Upper lobe of right lung (tissue), 1 donor: ENCODE measurements around the gene UBASH3B. TPM values are rescaled to one million over a fixed set of nuclear protein-coding genes. Genes with fewer than 3 reads are reported as not detected.

ENCODE experiments used
- ATAC-seq: fragments of 200-7000 bp; cut with Tn5 transposase; one replicate; pipeline ENCODE4 v1.9.1; 2020; ENCODE audit warnings: mild to moderate bottlenecking, moderate library complexity
- DNase-seq: peaks from one replicate; pipeline ENCODE4 v3.0.0-alpha.2; 2020
- H3K27ac ChIP-seq: fragments of 200-600 bp; one replicate; pipeline ENCODE4 v1.8.0; 2022
- H3K27me3 ChIP-seq: fragments of 200-600 bp; one replicate; pipeline ENCODE4 v1.8.0; 2022; ENCODE audit warnings: mild to moderate bottlenecking
- H3K36me3 ChIP-seq: fragments of 200-600 bp; one replicate; pipeline ENCODE4 v1.8.0; 2022
- H3K4me1 ChIP-seq: fragments of 200-600 bp; one replicate; pipeline ENCODE4 v1.8.0; 2022
- H3K4me3 ChIP-seq: fragments of 200-600 bp; one replicate; pipeline ENCODE4 v1.8.0; 2022; ENCODE audit warnings: mild to moderate bottlenecking
- H3K9me3 ChIP-seq: fragments of 200-600 bp; one replicate; pipeline ENCODE4 v1.8.0; 2022
- intact Hi-C: fragments of 100-400 bp; cut with DNase I; formaldehyde crosslinking; loops from one replicate; pipeline ENCODE4 v1.11.0; 2022
- total RNA-seq: library from RNA; stranded (reverse); fragmentation: NEBNext Ultra II Directional; extraction: Animal tissue kit (Norgen Biotek cat#: 25700); gene quantifications from one replicate; pipeline ENCODE4 v1.2.1, GENCODE V29; 2021
- TF ChIP-seq, protein P1 (sequence below): fragments of 200-600 bp; IDR thresholded peaks from one replicate; pipeline ENCODE4 v1.8.0; 2022; ENCODE audit warnings: antibody characterized with exemption
- donor health status: DM: no; HTN: yes; CAD: no; lungs with severe emphysema.

UBASH3B gene
- total RNA-seq, 1 donor from 2014 or later, result 42.2 TPM

DNA sequence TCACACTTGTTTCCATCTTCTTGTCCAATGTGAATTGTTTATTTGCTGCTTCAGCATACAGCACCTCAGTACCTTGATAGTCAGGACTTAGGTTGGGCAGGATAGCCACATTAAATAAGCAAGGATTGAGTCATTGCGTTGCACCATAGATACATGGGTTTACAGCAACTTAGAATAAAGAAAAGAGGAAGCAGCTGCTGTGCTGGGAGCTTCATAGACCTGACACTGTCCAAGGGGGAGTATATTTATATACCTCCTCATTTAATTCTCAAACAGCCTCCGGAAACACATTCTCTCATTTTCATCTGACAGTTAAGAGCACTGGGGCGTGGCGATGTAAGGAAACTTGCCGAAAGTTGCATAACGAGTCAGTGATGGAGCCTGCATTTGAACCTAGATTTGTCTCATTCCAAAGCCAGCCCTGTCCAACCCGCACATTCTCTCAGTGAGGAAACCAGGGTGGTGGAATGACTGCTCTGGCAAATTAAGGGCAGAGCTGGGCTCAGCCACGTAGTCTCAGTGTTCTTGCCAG is 42.2 kb downstream of the UBASH3B start:
- H3K27ac ChIP-seq, result no peak overlapping the region
- intact Hi-C loops, result no loop called here
- H3K9me3 ChIP-seq, result no peaks in the 10 kb centered on the region
- ATAC-seq, result peak; percentile 87
- H3K4me3 ChIP-seq, result no peak overlapping the region
- DNase-seq, result no peak
- TF ChIP-seq, protein P1, sequence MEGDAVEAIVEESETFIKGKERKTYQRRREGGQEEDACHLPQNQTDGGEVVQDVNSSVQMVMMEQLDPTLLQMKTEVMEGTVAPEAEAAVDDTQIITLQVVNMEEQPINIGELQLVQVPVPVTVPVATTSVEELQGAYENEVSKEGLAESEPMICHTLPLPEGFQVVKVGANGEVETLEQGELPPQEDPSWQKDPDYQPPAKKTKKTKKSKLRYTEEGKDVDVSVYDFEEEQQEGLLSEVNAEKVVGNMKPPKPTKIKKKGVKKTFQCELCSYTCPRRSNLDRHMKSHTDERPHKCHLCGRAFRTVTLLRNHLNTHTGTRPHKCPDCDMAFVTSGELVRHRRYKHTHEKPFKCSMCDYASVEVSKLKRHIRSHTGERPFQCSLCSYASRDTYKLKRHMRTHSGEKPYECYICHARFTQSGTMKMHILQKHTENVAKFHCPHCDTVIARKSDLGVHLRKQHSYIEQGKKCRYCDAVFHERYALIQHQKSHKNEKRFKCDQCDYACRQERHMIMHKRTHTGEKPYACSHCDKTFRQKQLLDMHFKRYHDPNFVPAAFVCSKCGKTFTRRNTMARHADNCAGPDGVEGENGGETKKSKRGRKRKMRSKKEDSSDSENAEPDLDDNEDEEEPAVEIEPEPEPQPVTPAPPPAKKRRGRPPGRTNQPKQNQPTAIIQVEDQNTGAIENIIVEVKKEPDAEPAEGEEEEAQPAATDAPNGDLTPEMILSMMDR, result no peak
- no peaks in the 10 kb centered on the region for H3K27me3 ChIP-seq
- peaks cover under 1% of the 10 kb centered on the region for H3K4me1 ChIP-seq
- no peaks in the 10 kb centered on the region for H3K36me3 ChIP-seq

DNA sequence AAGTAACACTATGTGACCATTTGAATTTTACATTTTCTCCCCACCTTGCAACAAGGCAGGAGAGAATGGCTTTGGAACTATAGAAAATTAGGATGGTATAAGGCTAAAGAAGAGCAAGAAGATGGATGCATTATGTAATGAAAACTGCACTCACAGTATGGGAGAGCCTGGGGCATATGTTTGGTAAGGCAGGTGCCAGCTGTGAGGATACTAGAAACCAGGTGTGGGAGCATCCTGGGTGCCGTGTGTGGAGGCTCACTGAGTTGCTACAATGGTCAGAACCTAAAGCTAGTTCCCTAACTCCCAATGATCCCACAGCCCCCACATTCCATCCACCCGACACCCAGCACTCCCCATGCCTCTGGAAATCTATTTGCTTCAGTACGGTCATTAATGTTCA is 42.9 kb downstream of the UBASH3B start:
- H3K9me3 ChIP-seq, result no peaks in the 10 kb centered on the region
- H3K4me1 ChIP-seq, result no peaks in the 10 kb centered on the region
- H3K4me3 ChIP-seq, result no peak overlapping the region
- ATAC-seq (no peak), DNase-seq (no peak)
- H3K27ac ChIP-seq, result no peak overlapping the region
- TF ChIP-seq, protein P1, result no peak
- intact Hi-C loops, result no loop called here
- no peaks in the 10 kb centered on the region for H3K27me3 ChIP-seq
- H3K36me3 ChIP-seq, result no peaks in the 10 kb centered on the region

DNA sequence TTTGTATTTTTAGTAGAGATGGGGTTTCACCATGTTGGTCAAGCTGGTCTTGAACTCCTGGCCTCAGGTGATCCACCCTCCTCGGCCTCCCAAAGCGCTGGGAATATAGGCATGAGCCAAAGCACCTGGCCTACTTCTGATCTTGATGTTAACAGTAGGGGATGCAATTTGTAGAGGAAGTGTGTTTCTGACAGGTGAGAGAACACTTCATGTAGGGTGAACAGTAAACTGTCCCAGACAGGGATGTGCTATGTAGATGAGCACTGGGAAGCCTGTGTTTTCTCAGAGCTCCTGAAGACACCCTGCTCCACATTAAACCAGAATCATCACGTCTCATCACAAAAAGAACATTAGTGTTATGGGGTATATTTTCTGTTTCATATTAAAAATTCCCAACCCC is 45.1 kb downstream of the UBASH3B start:
- intact Hi-C loops, result no loop called here
- Histone ChIP-seq H3K4me3 (no peak overlapping the region), H3K27me3 (no peaks in the 10 kb centered on the region), H3K27ac (no peak overlapping the region), H3K9me3 (no peaks in the 10 kb centered on the region), H3K36me3 (no peaks in the 10 kb centered on the region), H3K4me1 (no peaks in the 10 kb centered on the region)
- DNase-seq, result no peak
- TF ChIP-seq, protein P1, result no peak
- no peak for ATAC-seq

DNA sequence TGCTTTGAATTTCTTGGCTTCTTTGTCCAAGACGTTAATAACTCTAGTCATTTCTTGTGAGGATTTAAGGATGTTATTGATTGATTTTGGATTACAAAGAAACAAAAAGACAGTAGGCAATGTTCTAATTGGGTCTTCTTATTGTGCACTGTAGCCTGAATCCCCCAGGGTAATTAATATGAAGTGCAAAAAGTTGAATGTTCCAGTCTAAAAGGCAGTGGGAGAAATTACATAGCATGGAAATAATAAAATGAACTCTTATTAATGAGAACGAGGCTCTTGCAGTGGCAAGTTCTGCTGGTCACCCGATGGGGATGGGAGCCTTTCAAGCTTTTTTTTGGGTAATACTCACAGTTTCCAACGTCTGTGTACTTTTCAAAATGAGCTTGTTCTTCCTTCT is 45.6 kb downstream of the UBASH3B start:
- Histone ChIP-seq H3K36me3 (no peaks in the 10 kb centered on the region), H3K9me3 (no peaks in the 10 kb centered on the region), H3K4me3 (no peak overlapping the region), H3K27ac (no peak overlapping the region), H3K4me1 (no peaks in the 10 kb centered on the region), H3K27me3 (no peaks in the 10 kb centered on the region)
- no peak for DNase-seq
- intact Hi-C loops, result no loop called here
- TF ChIP-seq, protein P1, result no peak
- ATAC-seq, result no peak

DNA sequence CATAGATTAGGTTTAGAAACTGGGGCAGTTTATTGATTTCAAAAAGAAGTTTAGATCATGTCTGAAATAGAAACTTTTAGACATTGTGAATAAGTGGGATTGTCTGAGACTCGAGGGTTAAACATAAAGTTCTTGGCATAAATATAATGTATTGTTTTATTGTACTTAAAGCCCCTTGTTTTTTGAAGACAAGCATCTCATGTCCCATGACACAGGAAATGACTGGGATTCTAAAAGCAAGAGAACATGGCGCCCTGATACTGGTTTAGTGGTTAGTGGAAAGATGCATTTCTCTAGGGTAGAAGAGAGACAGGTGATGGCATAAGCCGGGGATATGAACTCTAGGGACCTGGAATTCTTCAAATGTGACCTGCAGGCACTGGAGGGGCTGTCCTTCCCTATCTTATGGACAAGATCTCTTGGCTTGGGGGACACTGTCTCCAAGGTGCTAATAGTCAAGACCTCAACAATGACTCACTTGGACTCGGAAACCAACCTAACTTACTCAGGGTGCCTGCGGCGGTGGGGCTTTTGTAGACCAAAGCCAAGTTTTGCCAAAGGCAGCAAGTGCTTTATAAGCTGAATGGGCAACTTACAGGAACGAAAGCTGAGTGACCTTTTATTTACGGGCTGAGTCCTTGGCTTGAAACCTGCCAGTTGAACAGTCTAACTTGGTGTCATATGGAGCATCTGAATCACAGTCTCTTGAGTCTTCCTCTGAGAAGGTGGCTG is 48.2 kb downstream of the UBASH3B start:
- Histone ChIP-seq H3K27me3 (no peaks in the 10 kb centered on the region), H3K27ac (no peak overlapping the region), H3K4me1 (no peaks in the 10 kb centered on the region), H3K4me3 (no peak overlapping the region), H3K9me3 (no peaks in the 10 kb centered on the region), H3K36me3 (no peaks in the 10 kb centered on the region)
- intact Hi-C loops, result no loop called here
- ATAC-seq, result no peak
- TF ChIP-seq, protein P1, result no peak
- DNase-seq, result no peak
